ENCODE measurements around the gene ANXA6. TPM values are rescaled to one million over a fixed set of nuclear protein-coding genes. Genes with fewer than 3 reads are reported as not detected.

The ANXA6 gene
- total RNA-seq, 4 donors from 2014 or later, result 8.6 to 80.3 (median 24.9) TPM

- TF ChIP-seq POLR2A (IDR thresholded peaks at IDR 0.05) (no peak), CTCF (IDR thresholded peaks at IDR 0.05) (no peak)
- H3K9me3 ChIP-seq, result no peaks in the 10 kb centered on the region
- peaks cover 0 to 62% (median 3%) of the 10 kb centered on the region in 3 donors for H3K4me1 ChIP-seq
- DNase-seq, result no peak
- no peak overlapping the region for H3K4me3 ChIP-seq
- H3K27ac ChIP-seq, result no peak overlapping the region
- intact Hi-C loops (cut with DNase I), result loop anchor here (5.0 to 10.0 kb wide), 2 partner anchors 36 to 114 kb away; partner anchors contain the start of gene ANXA6
- 95 to 100% methylated on average over 2 of the region's 2 CpGs for WGBS, 2 donors
- peaks cover 0 to 92% (median 16%) of the 10 kb centered on the region in 3 donors for H3K36me3 ChIP-seq
- no peaks in the 10 kb centered on the region for H3K27me3 ChIP-seq
Measured at GRCh38 chr5:151121095-151121494, 36.5 kb downstream of the ANXA6 start.

- Histone ChIP-seq H3K9me3 (no peaks in the 10 kb centered on the region), H3K27me3 (no peaks in the 10 kb centered on the region), H3K36me3 (peaks cover 0 to 75% (median 16%) of the 10 kb centered on the region in 3 donors), H3K4me3 (no peak overlapping the region), H3K27ac (peak overlapping the region in 1 of 4 donors; percentile 17), H3K4me1 (peaks cover 0 to 65% (median 0%) of the 10 kb centered on the region in 3 donors)
- intact Hi-C loops (cut with DNase I), result no loop called here
- no peak for DNase-seq
- no peak for TF ChIP-seq CTCF (IDR thresholded peaks at IDR 0.05)
- TF ChIP-seq POLR2A (IDR thresholded peaks at IDR 0.05), result no peak
- WGBS, 2 donors, result 58 to 88% methylated on average over 2 to 7 of the region's 7 CpGs
Measured at GRCh38 chr5:151118913-151119575, 38.5 kb downstream of the ANXA6 start.

- no peaks in the 10 kb centered on the region for H3K9me3 ChIP-seq
- peaks cover 0 to 28% (median 0%) of the 10 kb centered on the region in 3 donors for H3K4me1 ChIP-seq
- peak; percentile 88 to 95 (median 94) for TF ChIP-seq CTCF (IDR thresholded peaks at IDR 0.05)
- no peak for TF ChIP-seq POLR2A (IDR thresholded peaks at IDR 0.05)
- intact Hi-C loops (cut with DNase I), result no loop called here
- whole genome bisulfite sequencing, 2 donors, result 2% methylated on average over 7 of the region's 7 CpGs
- no peak overlapping the region for H3K27ac ChIP-seq
- H3K36me3 ChIP-seq, result peaks cover 0 to 58% (median 5%) of the 10 kb centered on the region in 3 donors
- no peaks in the 10 kb centered on the region for H3K27me3 ChIP-seq
- H3K4me3 ChIP-seq, result no peak overlapping the region
- no peak for DNase-seq
Measured at GRCh38 chr5:151115272-151115905, 42.2 kb downstream of the ANXA6 start.

GRCh38 chr5:151113651-151114050 lies 43.9 kb downstream of the ANXA6 start:
- TF ChIP-seq CTCF (IDR thresholded peaks at IDR 0.05) (no peak), POLR2A (IDR thresholded peaks at IDR 0.05) (no peak)
- Histone ChIP-seq H3K36me3 (peaks cover 0 to 61% (median 0%) of the 10 kb centered on the region in 3 donors), H3K27me3 (no peaks in the 10 kb centered on the region), H3K9me3 (no peaks in the 10 kb centered on the region), H3K4me3 (no peak overlapping the region), H3K4me1 (peaks cover 0 to 20% (median 6%) of the 10 kb centered on the region in 3 donors), H3K27ac (no peak overlapping the region)
- intact Hi-C loops (cut with DNase I), result loop anchor here (5.0 kb wide), 1 partner anchor 111 kb away; no protein-coding TSS in a partner anchor
- 47 to 62% methylated on average over 3 of the region's 3 CpGs for WGBS, 2 donors
- no peak for DNase-seq

GRCh38 chr5:151110992-151111391 lies 46.6 kb downstream of the ANXA6 start:
- Histone ChIP-seq H3K4me3 (no peak overlapping the region), H3K9me3 (no peaks in the 10 kb centered on the region), H3K4me1 (peaks cover 0 to 46% (median 17%) of the 10 kb centered on the region in 3 donors), H3K27me3 (no peaks in the 10 kb centered on the region), H3K27ac (no peak overlapping the region), H3K36me3 (peaks cover 0 to 61% (median 0%) of the 10 kb centered on the region in 3 donors)
- 92% methylated on average over 3 of the region's 3 CpGs for WGBS, 2 donors
- no peak for DNase-seq
- TF ChIP-seq POLR2A (IDR thresholded peaks at IDR 0.05) (no peak), CTCF (IDR thresholded peaks at IDR 0.05) (no peak)
- intact Hi-C loops (cut with DNase I), result loop anchor here (5.0 kb wide), 1 partner anchor 109 kb away; no protein-coding TSS in a partner anchor

Measured in esophagus squamous epithelium (tissue), 5 donors.